ENCODE measurements around the gene BDP1. TPM values are rescaled to one million over a fixed set of nuclear protein-coding genes. Genes with fewer than 3 reads are reported as not detected.
"Not testable (repeated sequence)": the region's sequence is repeated elsewhere in the genome, so short reads cannot be mapped to it uniquely, and the experiment has no call there.

BDP1 gene
- total RNA-seq, 1 donor from 2014 or later, result 32.5 TPM

- H3K36me3 Mint-ChIP-seq, result peaks cover 50% of the 10 kb centered on the region
- DNase-seq (ENCODE audit: low spot score in 2 of 2, unreplicated experiment in 2 of 2), result no peak
- H3K27ac Mint-ChIP-seq, result no peak overlapping the region
- H3K27me3 Mint-ChIP-seq (ENCODE audit: low read depth), result no peaks in the 10 kb centered on the region
- H3K4me1 Mint-ChIP-seq, result no peaks in the 10 kb centered on the region
- no peak for TF ChIP-seq CTCF (IDR thresholded peaks at IDR 0.05; ENCODE audit: unreplicated experiment)
- no peak overlapping the region for H3K4me3 Mint-ChIP-seq
- no peaks in the 10 kb centered on the region for H3K9me3 Mint-ChIP-seq
Observed at GRCh38 chr5:71503536-71503935, 48.1 kb downstream of the BDP1 start.

- TF ChIP-seq CTCF (IDR thresholded peaks at IDR 0.05; ENCODE audit: unreplicated experiment), result no peak
- no peaks in the 10 kb centered on the region for H3K4me1 Mint-ChIP-seq
- H3K27ac Mint-ChIP-seq, result no peak overlapping the region
- peaks cover 51% of the 10 kb centered on the region for H3K36me3 Mint-ChIP-seq
- no peak for DNase-seq (ENCODE audit: low spot score in 2 of 2, unreplicated experiment in 2 of 2)
- no peaks in the 10 kb centered on the region for H3K27me3 Mint-ChIP-seq (ENCODE audit: low read depth)
- no peak overlapping the region for H3K4me3 Mint-ChIP-seq
- H3K9me3 Mint-ChIP-seq, result peaks cover 8% of the 10 kb centered on the region
Observed at GRCh38 chr5:71522151-71522550, 66.7 kb downstream of the BDP1 start.

- H3K4me3 Mint-ChIP-seq; DNase-seq (ENCODE audit: low spot score in 2 of 2, unreplicated experiment in 2 of 2): not testable (repeated sequence)
- peaks cover 46% of the 10 kb centered on the region for H3K36me3 Mint-ChIP-seq
Observed at GRCh38 chr5:71525611-71526010, 70.2 kb downstream of the BDP1 start.

GRCh38 chr5:71528206-71528605 lies 72.8 kb downstream of the BDP1 start:
- Mint-ChIP-seq H3K27me3 (ENCODE audit: low read depth) (no peaks in the 10 kb centered on the region), H3K4me3 (no peak overlapping the region), H3K4me1 (no peaks in the 10 kb centered on the region), H3K9me3 (peaks cover 4% of the 10 kb centered on the region), H3K27ac (no peak overlapping the region), H3K36me3 (peaks cover 45% of the 10 kb centered on the region)
- no peak for TF ChIP-seq CTCF (IDR thresholded peaks at IDR 0.05; ENCODE audit: unreplicated experiment)
- no peak for DNase-seq (ENCODE audit: low spot score in 2 of 2, unreplicated experiment in 2 of 2)

More at GRCh38 chr5:71525611-71526010, 70.2 kb downstream of the BDP1 start:
- not testable (repeated sequence) for H3K27me3 Mint-ChIP-seq (ENCODE audit: low read depth); H3K9me3 Mint-ChIP-seq; H3K27ac Mint-ChIP-seq; H3K4me1 Mint-ChIP-seq

- DNase-seq (ENCODE audit: low spot score in 2 of 2, unreplicated experiment in 2 of 2), result no peak
- Mint-ChIP-seq H3K36me3 (peaks cover 44% of the 10 kb centered on the region), H3K9me3 (no peaks in the 10 kb centered on the region)
Observed at GRCh38 chr5:71529682-71530081, 74.2 kb downstream of the BDP1 start.

GRCh38 chr5:71533142-71533541 lies 77.7 kb downstream of the BDP1 start:
- H3K4me3 Mint-ChIP-seq, result no peak overlapping the region
- TF ChIP-seq CTCF (IDR thresholded peaks at IDR 0.05; ENCODE audit: unreplicated experiment), result no peak
- H3K36me3 Mint-ChIP-seq, result peaks cover 40% of the 10 kb centered on the region
- H3K27me3 Mint-ChIP-seq (ENCODE audit: low read depth), result no peaks in the 10 kb centered on the region
- no peak for DNase-seq (ENCODE audit: low spot score in 2 of 2, unreplicated experiment in 2 of 2)
- H3K4me1 Mint-ChIP-seq, result no peaks in the 10 kb centered on the region
- H3K9me3 Mint-ChIP-seq, result no peaks in the 10 kb centered on the region
- H3K27ac Mint-ChIP-seq, result no peak overlapping the region

More at GRCh38 chr5:71529682-71530081, 74.2 kb downstream of the BDP1 start:
- Mint-ChIP-seq H3K4me1 (no peaks in the 10 kb centered on the region), H3K27ac (no peak overlapping the region), H3K4me3 (no peak overlapping the region), H3K27me3 (ENCODE audit: low read depth) (no peaks in the 10 kb centered on the region)
- no peak for TF ChIP-seq CTCF (IDR thresholded peaks at IDR 0.05; ENCODE audit: unreplicated experiment)

Data from mesothelial cell of epicardium (in vitro differentiated cells).